HepG2 (cell line): ENCODE measurements around the gene SLCO4A1. TPM values are rescaled to one million over a fixed set of nuclear protein-coding genes. Genes with fewer than 3 reads are reported as not detected.

ENCODE experiments used
- MATR3 ChIP-seq: sonication (generic); formaldehyde crosslinking; IDR thresholded peaks from 2 replicates; pipeline ENCODE4 v1.4.0; 2020; ENCODE audit warnings: missing genetic modification reagents
- POGK ChIP-seq: sonication (generic); formaldehyde crosslinking; conservative IDR thresholded peaks from 2 replicates; pipeline ENCODE4 v1.8.0; 2022; ENCODE audit warnings: mild to moderate bottlenecking, moderate library complexity, missing genetic modification reagents
- RNF2 ChIP-seq: fragments of 450-650 bp; conservative IDR thresholded peaks from 2 replicates; pipeline ENCODE4 v1.6.1; 2016; ENCODE audit warnings: low read depth
- SCMH1 ChIP-seq: sonication (generic); formaldehyde crosslinking; IDR thresholded peaks from 2 replicates; pipeline ENCODE4 v1.9.0; 2021; ENCODE audit warnings: missing genetic modification reagents, mild to moderate bottlenecking, borderline replicate concordance
- SKIL ChIP-seq: sonication (generic); formaldehyde crosslinking; IDR thresholded peaks from 2 replicates; pipeline ENCODE4 v1.8.0; 2022; ENCODE audit warnings: missing genetic modification reagents, mild to moderate bottlenecking, moderate library complexity, borderline replicate concordance
- TBP ChIP-seq: sonication (generic); formaldehyde crosslinking; IDR thresholded peaks from 2 replicates; pipeline ENCODE4 v1.5.0; 2020; ENCODE audit warnings: missing genetic modification reagents
- ZFY ChIP-seq: sonication (generic); formaldehyde crosslinking; IDR thresholded peaks from 2 replicates; pipeline ENCODE4 v1.4.0; 2020; ENCODE audit warnings: missing genetic modification reagents
- ZNF230 ChIP-seq: sonication (generic); formaldehyde crosslinking; IDR thresholded peaks from 2 replicates; pipeline ENCODE4 v1.4.0; 2020; ENCODE audit warnings: mild to moderate bottlenecking, missing genetic modification reagents
- ZNF512B ChIP-seq: sonication (generic); formaldehyde crosslinking; IDR thresholded peaks from 2 replicates; pipeline ENCODE4 v1.5.1; 2020; ENCODE audit warnings: missing genetic modification reagents, mild to moderate bottlenecking, borderline replicate concordance
- ZNF687 ChIP-seq: sonication (generic); formaldehyde crosslinking; IDR thresholded peaks from 2 replicates; pipeline ENCODE4 v1.5.1; 2020; ENCODE audit warnings: mild to moderate bottlenecking, missing genetic modification reagents, moderate library complexity
- ZNF724P ChIP-seq: sonication (generic); formaldehyde crosslinking; IDR thresholded peaks from 2 replicates; pipeline ENCODE4 v1.8.0; 2022; ENCODE audit warnings: missing genetic modification reagents, borderline replicate concordance
- polyA plus RNA-seq, 8 experiments: library from polyadenylated mRNA; depleted of rRNA in 3 of 8; stranded (reverse) in 7 of 8; unstranded in 1 of 8; fragments of >200 nt; fragmentation: Illumina TruSeq in 4 of 8; extraction: Trizol in 4 of 8; gene quantifications; 2 replicates each; pipeline versions ENCODE4 v1.2.1 to v1.2.3, GENCODE V29; 2011 to 2016; ENCODE audit warnings: low read depth in 4 of 8, missing spikeins in 1 of 8, mixed read lengths in 1 of 8; ENCODE audit not compliant: insufficient read depth in 1 of 8
- total RNA-seq, 5 experiments: library from RNA; depleted of rRNA; stranded (reverse); fragments of >200 nt; fragmentation: Illumina TruSeq; extraction: Trizol; gene quantifications; 2 replicates each; pipeline ENCODE4 v1.2.3, GENCODE V29; 2016; ENCODE audit warnings: low read depth in 1 of 5

Gene SLCO4A1
- total and polyA plus RNA-seq, 2 of the 13 experiments (the other 11 are each of a cell fraction or from before 2014, with no cell fraction given): 55.5 to 112 TPM

GRCh38 chr20:62642051-62642665, at the start of gene SLCO4A1 (continued):
- TF ChIP-seq SKIL (CRISPR knock-in tag): 0 out of 2 replicates have a peak, but pooled peaks have one; percentile 53
- TF ChIP-seq SCMH1 (CRISPR knock-in tag): no peak
- TF ChIP-seq RNF2: no peak; the same call in 1 of the 2 replicates
- peak; percentile 95 for TF ChIP-seq ZNF687 (CRISPR knock-in tag)
- peak; percentile 88 for TF ChIP-seq POGK (CRISPR knock-in tag)
- TF ChIP-seq TBP: peak; percentile 83; the same call in 1 of the 2 replicates
- TF ChIP-seq ZFY (CRISPR knock-in tag): peak; percentile 90; the same call in 1 of the 2 replicates
- TF ChIP-seq ZNF724P (CRISPR knock-in tag): peak; percentile 81
- TF ChIP-seq ZNF230 (CRISPR knock-in tag): 0 out of 2 replicates have a peak, but pooled peaks have one; percentile 69
- TF ChIP-seq ZNF512B: no peak
- peak; percentile 21; the same call in 1 of the 2 replicates for TF ChIP-seq MATR3 (CRISPR knock-in tag)
